HepG2 (cell line): ENCODE data around the gene RAC3. TPM values are rescaled to one million over a fixed set of nuclear protein-coding genes. Genes with fewer than 3 reads are reported as not detected.
A peak's percentile ranks its signal among the peaks of the same experiment; 100 is the strongest.

Experiments used
- NPAS2 ChIP-seq: sonication (generic); formaldehyde crosslinking; IDR thresholded peaks from 2 replicates; pipeline ENCODE4 v1.8.0; 2022; ENCODE audit warnings: mild to moderate bottlenecking, missing genetic modification reagents, borderline replicate concordance
- SRSF4 ChIP-seq: fragments of 200-400 bp; formaldehyde crosslinking; IDR thresholded peaks from one replicate; pipeline ENCODE4 v1.6.1; 2018; ENCODE audit warnings: mild to moderate bottlenecking, low read depth, low read length, moderate library complexity; ENCODE audit not compliant: poor library complexity, severe bottlenecking
- ZBTB21 ChIP-seq: sonication (generic); formaldehyde crosslinking; IDR thresholded peaks from 2 replicates; pipeline ENCODE4 v1.4.0; 2020; ENCODE audit warnings: missing genetic modification reagents
- ZNF225 ChIP-seq: sonication (generic); formaldehyde crosslinking; IDR thresholded peaks from 2 replicates; pipeline ENCODE4 v1.4.0; 2020; ENCODE audit warnings: mild to moderate bottlenecking, missing genetic modification reagents
- ZNF274 ChIP-seq: sonication (generic); formaldehyde crosslinking; IDR thresholded peaks from 2 replicates; pipeline ENCODE4 v1.5.1; 2020; ENCODE audit warnings: mild to moderate bottlenecking, missing genetic modification reagents
- polyA plus RNA-seq, 8 experiments: library from polyadenylated mRNA; depleted of rRNA in 3 of 8; stranded (reverse) in 7 of 8; unstranded in 1 of 8; fragments of >200 nt; fragmentation: Illumina TruSeq in 4 of 8; extraction: Trizol in 4 of 8; gene quantifications; 2 replicates each; pipeline versions ENCODE4 v1.2.1 to v1.2.3, GENCODE V29; 2011 to 2016; ENCODE audit warnings: low read depth in 4 of 8, missing spikeins in 1 of 8, mixed read lengths in 1 of 8; ENCODE audit not compliant: insufficient read depth in 1 of 8
- total RNA-seq, 5 experiments: library from RNA; depleted of rRNA; stranded (reverse); fragments of >200 nt; fragmentation: Illumina TruSeq; extraction: Trizol; gene quantifications; 2 replicates each; pipeline ENCODE4 v1.2.3, GENCODE V29; 2016; ENCODE audit warnings: low read depth in 1 of 5
- TF ChIP-seq, protein P1 (sequence below): sonication (generic); formaldehyde crosslinking; IDR thresholded peaks from 2 replicates; pipeline ENCODE4 v1.4.0; 2020; ENCODE audit warnings: missing genetic modification reagents
- TF ChIP-seq, protein P2 (sequence below): sonication (generic); formaldehyde crosslinking; IDR thresholded peaks from 2 replicates; pipeline ENCODE4 v1.8.0; 2022; ENCODE audit warnings: mild to moderate bottlenecking, missing genetic modification reagents
- TF ChIP-seq, protein P3 (sequence below): sonication (generic); formaldehyde crosslinking; IDR thresholded peaks from 2 replicates; pipeline ENCODE4 v1.4.0; 2020; ENCODE audit warnings: missing genetic modification reagents
- TF ChIP-seq, protein P4 (sequence below): sonication (generic); formaldehyde crosslinking; IDR thresholded peaks from 2 replicates; pipeline ENCODE4 v1.8.1; 2023; ENCODE audit warnings: mild to moderate bottlenecking, missing genetic modification reagents
- TF ChIP-seq, protein P5 (sequence below): sonication (generic); formaldehyde crosslinking; IDR thresholded peaks from 2 replicates; pipeline ENCODE4 v1.4.0; 2020; ENCODE audit warnings: missing genetic modification reagents

RAC3 gene
- total and polyA plus RNA-seq, 2 of the 13 experiments (the other 11 are each of a cell fraction or from before 2014, with no cell fraction given) = 10.5 to 21.3 TPM

DNA sequence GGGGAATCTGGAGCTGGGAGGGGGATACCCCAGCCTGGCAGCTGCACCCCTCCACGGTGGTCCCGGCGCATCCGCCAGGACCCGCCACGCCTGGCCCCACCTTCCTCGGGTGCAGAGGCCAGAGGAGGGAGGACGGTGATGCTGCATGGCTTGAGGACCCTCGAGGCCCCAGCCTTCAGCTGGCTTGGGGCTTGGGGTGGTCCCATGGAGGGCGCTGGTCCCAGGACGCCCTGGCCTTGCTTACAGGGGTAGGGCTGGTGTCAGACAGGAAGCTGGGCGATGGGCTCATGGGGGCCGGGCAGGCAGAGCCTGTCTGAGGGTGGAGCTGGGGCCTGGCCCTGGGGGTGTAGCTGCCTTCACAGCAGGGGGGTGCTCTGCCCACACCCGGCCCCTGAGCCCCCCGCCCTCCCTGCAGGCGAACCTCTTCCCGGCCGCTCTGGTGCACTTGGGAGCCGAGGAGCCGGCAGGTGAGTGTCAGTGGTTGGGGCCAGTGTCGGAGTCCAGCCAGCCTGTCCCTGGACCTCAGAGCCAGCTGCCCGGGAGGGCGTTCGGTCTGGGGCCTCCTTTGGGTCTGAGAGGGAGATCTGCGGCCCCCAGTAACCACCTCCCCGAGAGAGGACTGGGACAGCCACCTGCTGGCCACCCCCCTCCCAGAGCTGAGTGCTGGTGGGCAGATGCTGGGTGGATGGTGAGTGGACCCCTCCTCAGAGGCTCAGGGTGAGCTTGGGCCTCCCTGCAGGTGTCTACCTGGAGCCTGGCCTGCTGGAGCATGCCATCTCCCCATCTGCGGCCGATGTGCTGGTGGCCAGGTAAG is 15.2 kb upstream of the RAC3 start (continued):
- TF ChIP-seq, protein P1, sequence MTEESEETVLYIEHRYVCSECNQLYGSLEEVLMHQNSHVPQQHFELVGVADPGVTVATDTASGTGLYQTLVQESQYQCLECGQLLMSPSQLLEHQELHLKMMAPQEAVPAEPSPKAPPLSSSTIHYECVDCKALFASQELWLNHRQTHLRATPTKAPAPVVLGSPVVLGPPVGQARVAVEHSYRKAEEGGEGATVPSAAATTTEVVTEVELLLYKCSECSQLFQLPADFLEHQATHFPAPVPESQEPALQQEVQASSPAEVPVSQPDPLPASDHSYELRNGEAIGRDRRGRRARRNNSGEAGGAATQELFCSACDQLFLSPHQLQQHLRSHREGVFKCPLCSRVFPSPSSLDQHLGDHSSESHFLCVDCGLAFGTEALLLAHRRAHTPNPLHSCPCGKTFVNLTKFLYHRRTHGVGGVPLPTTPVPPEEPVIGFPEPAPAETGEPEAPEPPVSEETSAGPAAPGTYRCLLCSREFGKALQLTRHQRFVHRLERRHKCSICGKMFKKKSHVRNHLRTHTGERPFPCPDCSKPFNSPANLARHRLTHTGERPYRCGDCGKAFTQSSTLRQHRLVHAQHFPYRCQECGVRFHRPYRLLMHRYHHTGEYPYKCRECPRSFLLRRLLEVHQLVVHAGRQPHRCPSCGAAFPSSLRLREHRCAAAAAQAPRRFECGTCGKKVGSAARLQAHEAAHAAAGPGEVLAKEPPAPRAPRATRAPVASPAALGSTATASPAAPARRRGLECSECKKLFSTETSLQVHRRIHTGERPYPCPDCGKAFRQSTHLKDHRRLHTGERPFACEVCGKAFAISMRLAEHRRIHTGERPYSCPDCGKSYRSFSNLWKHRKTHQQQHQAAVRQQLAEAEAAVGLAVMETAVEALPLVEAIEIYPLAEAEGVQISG (CRISPR knock-in tag) = peak; percentile 15
- TF ChIP-seq ZNF274 (CRISPR knock-in tag) (0 out of 2 replicates have a peak, but pooled peaks have one; percentile 40), ZBTB21 (CRISPR knock-in tag) (no peak), ZNF225 (CRISPR knock-in tag) (0 out of 2 replicates have a peak, but pooled peaks have one; percentile 36), SRSF4 (peak; percentile 32), NPAS2 (no peak)
- TF ChIP-seq, protein P2, sequence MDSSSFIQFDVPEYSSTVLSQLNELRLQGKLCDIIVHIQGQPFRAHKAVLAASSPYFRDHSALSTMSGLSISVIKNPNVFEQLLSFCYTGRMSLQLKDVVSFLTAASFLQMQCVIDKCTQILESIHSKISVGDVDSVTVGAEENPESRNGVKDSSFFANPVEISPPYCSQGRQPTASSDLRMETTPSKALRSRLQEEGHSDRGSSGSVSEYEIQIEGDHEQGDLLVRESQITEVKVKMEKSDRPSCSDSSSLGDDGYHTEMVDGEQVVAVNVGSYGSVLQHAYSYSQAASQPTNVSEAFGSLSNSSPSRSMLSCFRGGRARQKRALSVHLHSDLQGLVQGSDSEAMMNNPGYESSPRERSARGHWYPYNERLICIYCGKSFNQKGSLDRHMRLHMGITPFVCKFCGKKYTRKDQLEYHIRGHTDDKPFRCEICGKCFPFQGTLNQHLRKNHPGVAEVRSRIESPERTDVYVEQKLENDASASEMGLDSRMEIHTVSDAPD (CRISPR knock-in tag) = 0 out of 2 replicates have a peak, but pooled peaks have one; percentile 2
- TF ChIP-seq, protein P3, sequence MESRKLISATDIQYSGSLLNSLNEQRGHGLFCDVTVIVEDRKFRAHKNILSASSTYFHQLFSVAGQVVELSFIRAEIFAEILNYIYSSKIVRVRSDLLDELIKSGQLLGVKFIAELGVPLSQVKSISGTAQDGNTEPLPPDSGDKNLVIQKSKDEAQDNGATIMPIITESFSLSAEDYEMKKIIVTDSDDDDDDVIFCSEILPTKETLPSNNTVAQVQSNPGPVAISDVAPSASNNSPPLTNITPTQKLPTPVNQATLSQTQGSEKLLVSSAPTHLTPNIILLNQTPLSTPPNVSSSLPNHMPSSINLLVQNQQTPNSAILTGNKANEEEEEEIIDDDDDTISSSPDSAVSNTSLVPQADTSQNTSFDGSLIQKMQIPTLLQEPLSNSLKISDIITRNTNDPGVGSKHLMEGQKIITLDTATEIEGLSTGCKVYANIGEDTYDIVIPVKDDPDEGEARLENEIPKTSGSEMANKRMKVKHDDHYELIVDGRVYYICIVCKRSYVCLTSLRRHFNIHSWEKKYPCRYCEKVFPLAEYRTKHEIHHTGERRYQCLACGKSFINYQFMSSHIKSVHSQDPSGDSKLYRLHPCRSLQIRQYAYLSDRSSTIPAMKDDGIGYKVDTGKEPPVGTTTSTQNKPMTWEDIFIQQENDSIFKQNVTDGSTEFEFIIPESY (CRISPR knock-in tag) = peak; percentile 91
- TF ChIP-seq, protein P4, sequence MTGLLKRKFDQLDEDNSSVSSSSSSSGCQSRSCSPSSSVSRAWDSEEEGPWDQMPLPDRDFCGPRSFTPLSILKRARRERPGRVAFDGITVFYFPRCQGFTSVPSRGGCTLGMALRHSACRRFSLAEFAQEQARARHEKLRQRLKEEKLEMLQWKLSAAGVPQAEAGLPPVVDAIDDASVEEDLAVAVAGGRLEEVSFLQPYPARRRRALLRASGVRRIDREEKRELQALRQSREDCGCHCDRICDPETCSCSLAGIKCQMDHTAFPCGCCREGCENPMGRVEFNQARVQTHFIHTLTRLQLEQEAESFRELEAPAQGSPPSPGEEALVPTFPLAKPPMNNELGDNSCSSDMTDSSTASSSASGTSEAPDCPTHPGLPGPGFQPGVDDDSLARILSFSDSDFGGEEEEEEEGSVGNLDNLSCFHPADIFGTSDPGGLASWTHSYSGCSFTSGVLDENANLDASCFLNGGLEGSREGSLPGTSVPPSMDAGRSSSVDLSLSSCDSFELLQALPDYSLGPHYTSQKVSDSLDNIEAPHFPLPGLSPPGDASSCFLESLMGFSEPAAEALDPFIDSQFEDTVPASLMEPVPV = peak; percentile 72; the same call in 1 of the 2 replicates
- TF ChIP-seq, protein P5, sequence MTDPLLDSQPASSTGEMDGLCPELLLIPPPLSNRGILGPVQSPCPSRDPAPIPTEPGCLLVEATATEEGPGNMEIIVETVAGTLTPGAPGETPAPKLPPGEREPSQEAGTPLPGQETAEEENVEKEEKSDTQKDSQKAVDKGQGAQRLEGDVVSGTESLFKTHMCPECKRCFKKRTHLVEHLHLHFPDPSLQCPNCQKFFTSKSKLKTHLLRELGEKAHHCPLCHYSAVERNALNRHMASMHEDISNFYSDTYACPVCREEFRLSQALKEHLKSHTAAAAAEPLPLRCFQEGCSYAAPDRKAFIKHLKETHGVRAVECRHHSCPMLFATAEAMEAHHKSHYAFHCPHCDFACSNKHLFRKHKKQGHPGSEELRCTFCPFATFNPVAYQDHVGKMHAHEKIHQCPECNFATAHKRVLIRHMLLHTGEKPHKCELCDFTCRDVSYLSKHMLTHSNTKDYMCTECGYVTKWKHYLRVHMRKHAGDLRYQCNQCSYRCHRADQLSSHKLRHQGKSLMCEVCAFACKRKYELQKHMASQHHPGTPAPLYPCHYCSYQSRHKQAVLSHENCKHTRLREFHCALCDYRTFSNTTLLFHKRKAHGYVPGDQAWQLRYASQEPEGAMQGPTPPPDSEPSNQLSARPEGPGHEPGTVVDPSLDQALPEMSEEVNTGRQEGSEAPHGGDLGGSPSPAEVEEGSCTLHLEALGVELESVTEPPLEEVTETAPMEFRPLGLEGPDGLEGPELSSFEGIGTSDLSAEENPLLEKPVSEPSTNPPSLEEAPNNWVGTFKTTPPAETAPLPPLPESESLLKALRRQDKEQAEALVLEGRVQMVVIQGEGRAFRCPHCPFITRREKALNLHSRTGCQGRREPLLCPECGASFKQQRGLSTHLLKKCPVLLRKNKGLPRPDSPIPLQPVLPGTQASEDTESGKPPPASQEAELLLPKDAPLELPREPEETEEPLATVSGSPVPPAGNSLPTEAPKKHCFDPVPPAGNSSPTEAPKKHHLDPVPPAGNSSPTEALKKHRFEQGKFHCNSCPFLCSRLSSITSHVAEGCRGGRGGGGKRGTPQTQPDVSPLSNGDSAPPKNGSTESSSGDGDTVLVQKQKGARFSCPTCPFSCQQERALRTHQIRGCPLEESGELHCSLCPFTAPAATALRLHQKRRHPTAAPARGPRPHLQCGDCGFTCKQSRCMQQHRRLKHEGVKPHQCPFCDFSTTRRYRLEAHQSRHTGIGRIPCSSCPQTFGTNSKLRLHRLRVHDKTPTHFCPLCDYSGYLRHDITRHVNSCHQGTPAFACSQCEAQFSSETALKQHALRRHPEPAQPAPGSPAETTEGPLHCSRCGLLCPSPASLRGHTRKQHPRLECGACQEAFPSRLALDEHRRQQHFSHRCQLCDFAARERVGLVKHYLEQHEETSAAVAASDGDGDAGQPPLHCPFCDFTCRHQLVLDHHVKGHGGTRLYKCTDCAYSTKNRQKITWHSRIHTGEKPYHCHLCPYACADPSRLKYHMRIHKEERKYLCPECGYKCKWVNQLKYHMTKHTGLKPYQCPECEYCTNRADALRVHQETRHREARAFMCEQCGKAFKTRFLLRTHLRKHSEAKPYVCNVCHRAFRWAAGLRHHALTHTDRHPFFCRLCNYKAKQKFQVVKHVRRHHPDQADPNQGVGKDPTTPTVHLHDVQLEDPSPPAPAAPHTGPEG (CRISPR knock-in tag) = no peak
